Cardiac muscle cell (in vitro differentiated cells and primary cell): ENCODE data around the gene CC2D2B. TPM values are rescaled to one million over a fixed set of nuclear protein-coding genes. Genes with fewer than 3 reads are reported as not detected.
"Not testable (repeated sequence)": the region's sequence is repeated elsewhere in the genome, so short reads cannot be mapped to it uniquely, and the experiment has no call there.

ENCODE experiments used
- DNase-seq, 2 donors: peaks; one replicate each; pipeline versions ENCODE4 v3.0.0 to v3.0.0-alpha.2; 2010 to 2017; ENCODE audit warnings: low read depth in 1 of 2, low spot score in 1 of 2
- H3K27ac ChIP-seq: fragments of 200-600 bp; sonication (generic); 2 replicates; pipeline ENCODE4 v1.5.1; 2016
- H3K27me3 ChIP-seq: fragments of 200-600 bp; sonication (generic); 2 replicates; pipeline ENCODE4 v1.6.0; 2016; ENCODE audit warnings: control low read depth
- H3K36me3 ChIP-seq: fragments of 200-600 bp; sonication (generic); 2 replicates; pipeline ENCODE4 v1.5.1; 2016; ENCODE audit warnings: control low read depth
- H3K4me1 ChIP-seq: fragments of 200-600 bp; sonication (generic); 2 replicates; pipeline ENCODE4 v1.8.1; 2017; ENCODE audit warnings: low read depth, mild to moderate bottlenecking, mixed run types
- H3K4me3 ChIP-seq: fragments of 200-600 bp; sonication (generic); 2 replicates; pipeline ENCODE4 v1.5.1; 2016; ENCODE audit warnings: mild to moderate bottlenecking
- H3K9me3 ChIP-seq: fragments of 200-600 bp; sonication (generic); 2 replicates; pipeline ENCODE4 v1.5.1; 2017; ENCODE audit warnings: low read depth, mild to moderate bottlenecking, control low read depth
- CTCF ChIP-seq: IDR thresholded peaks from 2 replicates; pipeline ENCODE4 v1.5.1; 2012; ENCODE audit warnings: low read depth, mild to moderate bottlenecking, low read length
- polyA plus RNA-seq: library from polyadenylated mRNA; unstranded; fragments of >200 nt; fragmentation: Nextera tagmentation; extraction: Ambion mirVana; gene quantifications from 2 replicates; pipeline ENCODE4 v1.2.1, GENCODE V29; 2016
- total RNA-seq: library from RNA; depleted of rRNA; stranded (reverse); fragments of >200 nt; gene quantifications from 2 replicates; pipeline ENCODE4 v1.2.3, GENCODE V29; 2016

Gene CC2D2B
- total and polyA plus RNA-seq, 2 experiments from 2014 or later: 0.15 to 0.18 TPM

GRCh38 chr10:95873651-95874050 is 34.1 kb upstream of the CC2D2B start:
- no peaks in the 10 kb centered on the region for H3K27me3 ChIP-seq
- H3K4me1 ChIP-seq: no peaks in the 10 kb centered on the region
- no peak for DNase-seq
- H3K9me3 ChIP-seq: no peaks in the 10 kb centered on the region
- peaks cover 7% of the 10 kb centered on the region for H3K36me3 ChIP-seq
- no peak for TF ChIP-seq CTCF
- no peak overlapping the region for H3K4me3 ChIP-seq
- no peak overlapping the region for H3K27ac ChIP-seq

GRCh38 chr10:95874783-95875182 is 33.0 kb upstream of the CC2D2B start:
- not testable (repeated sequence) for H3K4me1 ChIP-seq, H3K4me3 ChIP-seq, H3K27ac ChIP-seq, DNase-seq, H3K27me3 ChIP-seq, H3K9me3 ChIP-seq, H3K36me3 ChIP-seq

GRCh38 chr10:95876756-95877155 is 31.0 kb upstream of the CC2D2B start:
- H3K27ac ChIP-seq: no peak overlapping the region
- H3K4me1 ChIP-seq: no peaks in the 10 kb centered on the region
- peaks cover 3% of the 10 kb centered on the region for H3K9me3 ChIP-seq
- no peaks in the 10 kb centered on the region for H3K27me3 ChIP-seq
- TF ChIP-seq CTCF: no peak
- peaks cover 7% of the 10 kb centered on the region for H3K36me3 ChIP-seq
- H3K4me3 ChIP-seq: no peak overlapping the region
- DNase-seq: no peak

GRCh38 chr10:95877881-95878280 is 29.9 kb upstream of the CC2D2B start:
- peaks cover 3% of the 10 kb centered on the region for H3K9me3 ChIP-seq
- TF ChIP-seq CTCF: no peak
- H3K27me3 ChIP-seq: no peaks in the 10 kb centered on the region
- no peak for DNase-seq
- H3K4me3 ChIP-seq: no peak overlapping the region
- H3K4me1 ChIP-seq: no peaks in the 10 kb centered on the region
- no peak overlapping the region for H3K27ac ChIP-seq
- peaks cover 7% of the 10 kb centered on the region for H3K36me3 ChIP-seq

- peaks cover 3% of the 10 kb centered on the region for H3K9me3 ChIP-seq
- no peak for TF ChIP-seq CTCF
- peaks cover 5% of the 10 kb centered on the region for H3K36me3 ChIP-seq
- no peaks in the 10 kb centered on the region for H3K4me1 ChIP-seq
- no peak for DNase-seq
- H3K27ac ChIP-seq: no peak overlapping the region
- no peak overlapping the region for H3K4me3 ChIP-seq
- H3K27me3 ChIP-seq: no peaks in the 10 kb centered on the region
Observed at GRCh38 chr10:95880704-95881103, 27.1 kb upstream of the CC2D2B start.

GRCh38 chr10:95881316-95881715 is 26.5 kb upstream of the CC2D2B start:
- DNase-seq: peak in 1 of 2 donors; percentile 8
- Histone ChIP-seq H3K4me3 (no peak overlapping the region), H3K36me3 (no peaks in the 10 kb centered on the region), H3K27ac (no peak overlapping the region), H3K27me3 (no peaks in the 10 kb centered on the region), H3K4me1 (no peaks in the 10 kb centered on the region), H3K9me3 (peaks cover 3% of the 10 kb centered on the region)
- no peak for TF ChIP-seq CTCF
